Measurements from ENCODE around the gene TRAF3IP1.
"Not testable (repeated sequence)": the region's sequence is repeated elsewhere in the genome, so short reads cannot be mapped to it uniquely, and the experiment has no call there.

Gene TRAF3IP1

DNA sequence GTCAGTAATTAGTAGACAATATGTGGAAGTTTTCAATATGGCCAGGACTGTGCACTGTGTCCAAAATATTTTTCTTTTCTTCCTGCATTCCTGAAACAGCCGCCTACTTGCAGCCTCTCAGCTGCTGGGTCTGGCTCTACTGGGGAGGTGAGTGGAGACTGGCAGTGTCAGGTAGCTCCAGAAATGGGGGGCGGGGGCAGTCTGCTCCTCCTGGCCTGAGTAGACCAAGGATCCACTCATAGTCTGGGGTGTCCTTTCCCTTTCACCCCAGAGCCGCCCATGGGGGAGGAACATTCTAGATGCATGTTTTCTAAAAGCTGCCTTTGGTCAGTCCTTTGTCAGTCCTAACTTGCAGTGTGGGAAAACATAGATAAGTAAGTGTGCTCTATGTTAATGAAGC lies 23.7 kb downstream of the TRAF3IP1 start:
- DNase-seq, result no peak

DNA sequence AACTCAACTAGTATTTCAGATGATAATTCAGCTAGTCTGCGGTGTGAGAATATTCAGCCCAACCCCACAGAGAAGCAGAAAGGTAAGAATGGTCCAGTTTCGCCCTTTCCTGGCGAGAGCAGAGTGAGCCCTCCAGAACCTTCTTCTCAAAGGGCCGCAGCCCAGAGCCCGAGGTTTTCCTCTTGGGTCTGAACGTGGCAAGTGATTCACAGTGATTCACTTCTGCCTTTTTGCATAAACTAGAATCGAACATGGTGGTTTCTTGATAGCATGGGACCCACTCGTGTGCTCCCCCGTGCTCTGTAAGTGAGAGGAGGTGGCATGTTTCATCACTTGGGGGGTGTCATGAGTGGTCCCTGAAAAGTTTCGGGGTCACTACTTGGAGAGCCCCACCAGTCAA lies 24.2 kb downstream of the TRAF3IP1 start:
- DNase-seq, result no peak

DNA sequence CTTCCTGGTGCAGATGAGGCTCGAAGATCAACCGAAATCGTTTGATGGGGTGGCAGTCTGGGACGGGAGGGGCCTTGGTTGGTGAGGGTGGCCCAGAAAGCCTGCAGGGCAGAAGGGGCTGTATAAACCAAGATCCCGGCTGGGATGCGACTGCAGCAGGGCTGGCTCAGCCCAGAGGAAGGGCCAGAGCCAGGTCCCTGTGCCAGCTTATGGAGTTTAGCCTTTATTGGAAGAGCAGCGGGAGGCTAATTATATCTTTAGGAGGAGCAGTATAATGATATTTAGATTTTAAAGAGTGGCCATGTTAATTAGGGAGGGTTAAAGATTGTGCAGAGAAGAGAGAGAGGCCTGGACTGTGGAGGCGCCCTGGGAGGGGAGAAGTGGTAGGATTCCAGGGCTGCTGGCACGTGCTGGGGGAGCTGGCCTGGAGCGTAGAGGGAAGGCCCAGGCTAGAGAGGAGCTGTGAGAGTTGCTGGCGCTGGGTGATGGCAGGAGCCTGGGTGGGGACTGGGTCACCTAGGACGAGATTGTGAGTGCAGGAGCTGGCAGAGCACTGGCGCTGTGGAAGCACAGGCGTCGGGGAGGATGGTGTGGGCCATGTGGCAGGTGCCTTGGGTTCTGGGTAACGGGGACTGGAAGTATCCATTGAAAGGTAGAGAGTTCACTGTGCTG lies 25.1 kb downstream of the TRAF3IP1 start:
- DNase-seq, result no peak

DNA sequence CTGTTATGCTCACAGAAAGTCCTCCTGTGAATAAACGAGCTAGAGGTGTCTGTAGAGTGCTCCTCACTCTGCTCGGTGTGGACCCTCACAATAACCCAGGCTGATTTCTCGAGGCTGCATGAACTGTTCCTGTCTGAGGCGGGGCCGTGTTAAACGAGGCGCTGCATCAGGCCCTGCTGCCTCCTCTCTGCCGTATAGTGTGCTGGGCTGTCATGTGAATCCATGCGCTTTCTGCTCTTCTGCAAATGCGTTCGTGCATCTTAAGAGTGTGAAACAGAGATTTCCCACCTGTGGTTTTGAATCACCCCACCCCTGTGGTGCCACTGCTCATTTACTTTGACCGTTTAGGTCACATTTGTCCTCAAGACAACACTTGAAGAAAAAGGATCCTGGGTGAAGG lies 26.2 kb downstream of the TRAF3IP1 start:
- DNase-seq, result no peak

DNA sequence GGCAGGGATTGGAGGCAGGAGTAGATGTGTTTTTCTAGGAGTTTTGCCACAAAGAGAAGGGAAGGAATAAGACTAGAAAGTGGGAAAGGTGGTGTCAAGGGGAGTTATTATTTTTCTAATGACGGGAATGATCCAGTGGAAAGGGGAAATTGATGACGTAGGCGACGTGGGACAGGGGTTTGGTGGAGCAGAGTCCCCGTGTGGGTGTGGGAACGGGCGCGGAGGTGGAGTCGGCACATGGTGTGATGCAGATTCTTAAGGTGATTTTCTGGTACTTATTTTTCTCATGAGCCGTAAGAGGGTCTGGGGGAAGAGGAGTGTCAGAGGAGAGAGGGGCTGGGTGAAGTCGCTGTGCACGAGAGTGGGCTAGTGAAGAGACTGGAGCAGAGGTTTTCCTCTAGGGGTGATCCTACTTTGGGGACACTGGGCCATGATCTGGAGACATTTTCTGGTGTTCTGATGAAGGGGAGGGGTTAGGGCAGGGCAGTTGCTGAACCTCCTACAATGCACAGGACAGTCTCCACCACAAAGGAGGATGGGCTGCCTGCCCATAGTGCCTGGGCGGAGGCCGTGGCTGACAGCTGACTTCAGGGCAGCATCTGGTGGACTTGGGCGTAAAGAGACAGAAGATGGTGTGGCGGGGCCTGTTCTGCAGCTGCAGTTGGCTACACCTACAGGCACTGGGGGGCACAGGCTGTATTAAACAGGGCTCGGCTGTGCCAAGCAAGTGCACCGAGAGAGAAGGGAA lies 30.0 kb downstream of the TRAF3IP1 start:
- DNase-seq, result no peak

DNA sequence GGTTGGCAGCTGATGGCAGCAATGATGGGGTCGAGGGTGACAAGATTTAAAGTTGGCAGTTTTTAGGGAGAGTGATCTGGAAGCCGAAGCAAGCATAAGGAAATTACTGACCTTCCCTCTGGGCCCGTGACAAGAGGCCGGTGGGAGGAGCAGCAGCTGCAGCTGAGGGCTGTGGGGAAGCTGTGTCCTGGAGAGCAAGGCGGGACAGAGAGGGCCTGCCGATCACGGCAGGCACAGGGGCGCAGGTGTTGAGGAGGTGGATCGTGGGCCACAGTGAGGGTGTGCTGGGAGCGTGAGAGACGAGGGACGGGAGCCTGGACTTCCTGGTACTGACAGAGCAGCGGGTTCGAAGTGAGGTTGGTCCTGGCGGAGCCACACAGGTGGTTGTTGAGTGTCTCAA lies 31.0 kb downstream of the TRAF3IP1 start:
- DNase-seq, result no peak

DNA sequence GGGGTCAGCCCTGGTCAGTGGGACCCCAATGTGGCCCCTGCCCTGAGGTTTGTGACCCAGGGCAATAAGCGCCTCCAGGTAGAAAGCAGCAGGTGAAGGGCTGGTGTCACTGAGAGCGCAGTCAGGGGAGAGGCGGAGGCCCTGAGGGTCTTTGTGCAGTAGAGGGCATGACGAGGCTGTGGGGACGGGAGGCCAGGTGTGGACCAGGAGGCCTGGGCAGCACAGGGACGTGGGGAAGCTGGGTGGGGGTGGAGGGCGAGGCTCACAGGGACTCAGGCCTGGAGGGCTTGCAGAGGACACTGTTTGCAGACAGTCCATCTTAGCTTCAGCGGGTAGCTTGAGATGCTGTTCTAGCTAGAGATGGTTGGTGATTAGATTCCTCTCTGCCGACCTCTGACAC lies 32.0 kb downstream of the TRAF3IP1 start:
- no peak for DNase-seq

DNA sequence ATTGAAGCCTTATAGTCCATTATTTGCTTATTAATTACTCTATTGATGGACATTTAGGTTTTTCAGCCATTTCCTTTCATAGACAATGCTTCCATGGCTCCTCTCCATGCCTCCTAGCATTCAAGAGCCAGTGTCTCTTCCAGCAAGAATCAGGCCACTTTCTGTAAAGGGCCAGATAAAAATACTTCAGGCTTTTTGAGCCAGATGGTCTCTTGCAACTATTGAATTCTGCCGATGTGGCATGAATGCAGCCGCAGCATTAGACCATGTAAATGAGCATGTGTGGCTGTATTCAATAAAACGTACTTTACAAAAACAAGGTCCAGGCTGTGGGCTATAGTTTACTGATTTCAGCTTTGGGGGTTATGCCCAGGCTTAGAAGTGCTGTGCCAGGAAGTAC lies 38.5 kb downstream of the TRAF3IP1 start:
- DNase-seq, result no peak

DNA sequence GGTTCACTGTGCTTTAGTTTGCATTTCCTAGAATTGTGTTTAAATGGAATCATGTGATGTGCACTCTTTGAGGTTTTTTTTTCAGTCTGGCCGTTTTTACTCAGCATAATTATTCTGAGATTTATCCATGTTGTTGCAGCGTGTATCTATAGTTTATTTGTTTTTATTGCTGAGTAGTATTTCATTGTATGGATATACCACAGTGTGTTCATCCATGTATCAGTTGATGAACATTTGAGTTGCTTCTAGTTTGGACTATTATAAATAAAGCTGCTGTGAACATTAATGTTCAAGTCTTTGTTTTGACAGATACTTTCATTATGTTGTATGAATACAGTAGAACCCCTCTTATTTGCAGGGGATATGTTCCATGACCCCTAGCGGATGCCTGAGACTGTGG lies 39.1 kb downstream of the TRAF3IP1 start:
- DNase-seq, result no peak

DNA sequence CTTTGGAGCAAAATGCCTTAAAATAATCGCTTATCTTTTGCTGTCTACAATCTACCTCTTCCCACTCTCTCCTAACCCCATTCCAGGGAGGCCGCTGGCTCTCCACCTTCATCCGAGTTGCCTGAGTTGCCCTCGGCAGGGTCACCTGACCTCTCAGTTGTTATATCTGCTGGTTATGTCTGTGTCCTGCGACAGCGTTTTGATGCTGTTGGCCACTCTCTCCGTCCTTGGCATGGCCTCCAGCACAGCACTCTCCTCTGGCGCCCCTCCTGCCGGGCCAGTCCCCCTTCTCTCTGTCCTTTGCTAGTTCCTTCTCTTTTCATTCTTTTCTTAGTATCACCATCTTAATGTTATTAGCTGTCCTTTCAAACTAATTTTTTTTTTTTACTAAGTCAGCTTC lies 41.6 kb downstream of the TRAF3IP1 start:
- DNase-seq, result no peak

DNA sequence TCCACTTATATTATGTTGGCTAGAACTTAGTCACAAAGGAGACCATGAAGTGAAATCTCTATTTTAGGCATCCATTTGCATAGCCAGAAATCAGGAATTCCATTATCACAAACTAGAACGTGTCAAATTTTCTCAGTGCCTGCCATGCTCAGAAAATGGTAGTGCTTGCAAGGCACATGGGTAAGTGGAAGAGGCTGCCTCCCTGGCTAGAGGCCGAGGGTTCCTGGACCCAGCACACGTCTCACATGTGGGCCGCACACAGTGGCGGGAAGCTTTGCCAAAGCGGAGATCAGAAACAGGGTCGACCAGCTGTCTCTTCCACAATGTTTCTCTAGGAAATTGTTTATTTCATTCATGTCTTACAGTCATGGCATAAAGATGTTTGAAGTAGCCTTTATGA lies 42.3 kb downstream of the TRAF3IP1 start:
- DNase-seq, result no peak

DNA sequence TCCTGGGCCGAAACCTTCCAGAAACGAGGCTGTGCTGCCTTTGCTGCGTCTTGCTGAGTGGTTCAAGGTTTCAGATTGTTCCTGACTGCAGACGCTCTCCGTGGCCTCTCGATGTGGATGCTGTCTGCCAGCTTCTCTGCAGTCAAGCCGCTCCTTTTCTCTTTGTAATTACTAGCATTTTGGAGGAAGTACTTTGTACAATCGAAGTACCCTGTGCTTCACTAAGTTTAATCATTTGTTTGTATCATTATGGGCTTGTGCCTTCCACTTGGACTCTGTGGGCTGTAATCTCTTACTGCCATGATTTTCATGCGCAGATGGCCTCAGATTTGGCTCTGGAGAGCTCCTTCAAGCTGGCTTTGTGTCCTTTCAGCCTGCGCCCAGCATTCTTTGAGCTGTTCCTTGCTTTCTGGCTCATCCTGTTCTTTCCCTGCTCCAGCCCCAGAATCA lies 49.3 kb downstream of the TRAF3IP1 start:
- no peak for DNase-seq

DNA sequence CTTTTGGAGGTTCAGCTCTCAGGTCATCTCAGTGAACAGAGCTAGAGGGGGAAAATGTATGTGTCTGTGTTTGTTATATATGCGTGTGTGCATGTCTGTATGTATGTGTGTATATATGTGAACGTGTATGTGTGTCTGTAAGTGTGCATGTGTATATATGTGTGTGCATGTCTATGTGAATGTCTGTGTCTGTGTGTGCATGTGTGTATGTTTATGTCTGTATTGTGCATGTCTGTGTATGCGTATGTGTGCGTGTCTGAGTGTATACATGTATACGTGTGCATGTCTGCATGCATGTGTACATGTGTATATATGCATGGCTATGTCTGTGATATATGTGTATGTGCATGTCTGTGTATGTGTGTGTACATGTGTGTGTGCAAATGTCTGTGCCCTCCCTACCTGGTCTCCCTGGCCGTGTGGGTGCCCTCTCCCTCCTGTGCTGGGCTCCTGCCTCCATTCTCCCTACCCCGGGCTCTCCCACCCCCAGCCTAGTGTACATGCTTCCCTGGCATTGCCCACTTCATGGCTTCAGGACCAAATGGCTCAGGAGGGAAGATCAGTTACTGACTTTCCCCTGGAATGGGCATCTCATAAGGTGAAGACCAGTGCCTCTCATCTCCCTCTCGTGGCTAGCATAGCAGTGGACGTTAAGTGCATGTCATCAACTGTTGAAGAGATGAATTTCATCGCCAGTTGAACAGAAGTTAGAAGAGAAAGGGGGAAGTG lies 49.9 kb downstream of the TRAF3IP1 start:
- no peak for DNase-seq

DNA sequence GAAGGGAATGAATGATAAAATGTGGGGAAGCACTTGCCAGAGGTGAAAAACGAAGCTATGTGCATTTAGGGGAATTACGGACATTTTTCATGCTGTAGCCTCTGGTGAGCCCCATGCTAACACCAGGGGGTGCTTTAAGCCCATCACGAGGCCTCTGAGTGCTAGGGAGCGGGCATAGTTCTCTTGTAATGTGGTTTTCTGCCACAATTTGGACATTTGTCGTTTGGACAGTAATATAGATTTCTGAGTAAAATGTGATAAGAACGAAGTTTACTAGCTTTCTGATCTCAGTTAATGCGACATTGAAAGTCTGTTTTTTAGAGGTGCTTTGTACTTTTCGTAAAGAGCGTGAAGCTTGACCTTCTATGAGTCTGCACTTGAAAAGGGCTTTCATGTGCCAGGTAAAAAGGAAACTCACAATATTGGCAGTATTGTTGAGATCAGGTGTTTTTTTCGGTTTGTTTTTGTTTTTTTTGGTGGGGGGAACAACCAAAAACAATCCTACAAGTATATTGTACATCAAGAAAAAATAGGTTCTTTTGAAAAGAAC lies 50.6 kb downstream of the TRAF3IP1 start:
- DNase-seq, result no peak

DNA sequence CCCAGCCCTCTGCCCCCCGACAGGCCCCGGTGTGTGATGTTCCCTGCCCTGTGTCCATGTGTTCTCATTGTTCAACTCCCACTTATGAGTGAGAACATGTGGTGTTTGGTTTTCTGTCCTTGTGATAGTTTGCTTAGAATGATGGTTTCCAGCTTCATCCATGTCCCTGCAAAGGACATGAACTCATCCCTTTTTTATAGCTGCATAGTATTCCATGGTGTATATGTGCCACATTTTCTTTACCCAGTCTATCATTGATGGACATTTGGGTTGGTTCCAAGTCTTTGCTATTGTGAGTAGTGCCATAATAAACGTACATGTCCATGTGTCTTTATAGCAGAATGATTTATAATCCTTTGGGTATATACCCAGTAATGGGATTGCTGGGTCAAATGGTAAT lies 52.0 kb downstream of the TRAF3IP1 start:
- DNase-seq, result not testable (repeated sequence)

DNA sequence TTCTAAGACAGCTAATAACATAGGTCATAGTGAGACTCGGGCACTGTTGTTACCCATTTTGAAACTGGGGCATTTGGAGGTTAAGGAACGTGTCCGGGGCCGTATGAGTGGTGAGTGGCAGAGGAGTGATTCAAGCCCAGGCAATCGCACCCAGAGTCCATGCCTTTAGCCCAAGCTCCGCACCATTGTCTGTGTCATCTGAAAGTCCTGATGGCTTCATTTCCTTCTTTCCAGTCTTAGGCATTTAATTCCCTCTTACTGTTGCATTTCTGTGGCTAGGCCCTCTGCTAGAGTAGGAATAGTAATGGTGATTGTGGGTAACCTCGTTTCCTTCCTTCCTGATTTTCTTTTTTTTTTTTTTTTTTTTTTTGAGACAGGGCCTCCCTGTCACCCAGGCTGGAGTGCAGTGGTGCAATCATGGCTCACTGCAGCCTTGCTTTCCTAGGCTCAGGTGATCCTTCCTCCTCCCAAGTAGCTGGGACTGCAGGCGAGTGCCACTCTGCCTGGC lies 56.6 kb downstream of the TRAF3IP1 start:
- DNase-seq, result no peak

DNA sequence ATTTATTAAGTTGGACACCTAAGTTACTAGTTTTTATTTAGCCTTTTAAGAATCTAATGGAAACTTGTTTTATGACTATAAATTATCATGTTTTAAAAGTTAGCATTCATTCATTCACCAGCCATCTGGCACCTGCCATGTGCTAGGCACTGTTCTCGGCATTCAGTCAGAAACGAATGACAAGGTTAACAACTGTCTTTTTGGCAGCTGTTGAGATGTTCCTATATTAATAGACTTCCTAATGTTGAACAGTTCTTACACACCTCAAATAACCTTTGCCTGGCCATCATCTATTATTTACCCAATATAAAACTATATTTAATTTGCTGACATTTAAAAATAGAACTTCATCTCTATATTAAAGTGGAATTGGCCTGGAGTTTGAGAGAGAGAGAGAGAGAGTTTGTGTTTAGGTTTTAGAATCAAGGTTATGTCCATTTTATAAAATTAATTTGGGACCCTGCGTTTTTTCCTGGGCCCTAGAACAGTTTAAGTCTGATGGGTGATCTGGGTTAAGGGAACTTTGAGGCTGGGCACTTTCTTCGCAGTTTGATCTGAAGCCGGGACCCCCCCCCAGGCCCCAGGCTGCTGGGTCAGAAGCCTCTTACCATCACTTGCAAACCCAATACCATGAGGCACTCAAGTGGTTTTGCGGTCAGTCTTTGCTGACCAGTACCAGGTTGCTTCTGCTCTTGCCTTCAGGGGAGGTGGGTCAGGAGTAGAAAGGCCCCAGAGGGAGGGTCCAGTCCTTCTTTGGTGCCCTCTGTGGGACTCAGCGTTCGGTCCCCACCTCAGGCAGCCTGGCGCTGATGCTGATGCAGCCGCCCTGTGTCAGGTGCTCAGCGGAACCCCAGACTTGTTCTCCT lies 58.1 kb downstream of the TRAF3IP1 start:
- no peak for DNase-seq

DNA sequence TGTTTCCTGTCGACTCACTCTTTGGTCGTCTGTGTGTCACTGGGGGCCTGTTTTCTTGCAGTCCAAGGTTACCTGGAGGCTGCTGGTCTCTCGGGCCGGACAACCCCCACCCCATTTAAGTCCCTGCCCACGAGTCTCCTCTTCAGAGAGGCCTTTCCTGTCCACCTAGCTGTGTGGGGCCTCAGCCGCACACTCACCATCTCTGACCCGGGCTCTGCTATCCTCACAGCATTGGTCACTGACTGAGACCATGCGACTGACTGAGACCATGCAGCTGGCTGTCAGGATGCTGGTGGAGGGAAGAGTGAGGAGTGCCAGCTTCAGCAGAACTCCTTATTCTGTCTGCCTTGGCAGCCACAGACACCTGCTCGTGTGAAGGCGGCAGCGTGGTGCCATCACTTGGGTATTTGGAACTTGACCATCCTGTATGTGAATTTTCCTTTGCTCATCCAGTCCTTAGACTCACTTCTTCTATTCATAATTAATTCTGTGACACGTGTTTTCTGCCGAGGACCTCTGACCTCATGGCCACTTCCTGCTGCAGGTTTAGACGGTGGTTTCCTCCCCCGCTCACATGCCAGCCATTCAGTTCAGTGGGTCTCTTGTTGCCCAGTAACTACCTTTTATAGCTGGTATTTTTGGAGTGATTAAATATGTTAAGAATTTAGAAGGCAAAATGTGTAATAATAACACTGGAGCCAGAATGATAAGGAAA lies 58.9 kb downstream of the TRAF3IP1 start:
- no peak for DNase-seq

DNA sequence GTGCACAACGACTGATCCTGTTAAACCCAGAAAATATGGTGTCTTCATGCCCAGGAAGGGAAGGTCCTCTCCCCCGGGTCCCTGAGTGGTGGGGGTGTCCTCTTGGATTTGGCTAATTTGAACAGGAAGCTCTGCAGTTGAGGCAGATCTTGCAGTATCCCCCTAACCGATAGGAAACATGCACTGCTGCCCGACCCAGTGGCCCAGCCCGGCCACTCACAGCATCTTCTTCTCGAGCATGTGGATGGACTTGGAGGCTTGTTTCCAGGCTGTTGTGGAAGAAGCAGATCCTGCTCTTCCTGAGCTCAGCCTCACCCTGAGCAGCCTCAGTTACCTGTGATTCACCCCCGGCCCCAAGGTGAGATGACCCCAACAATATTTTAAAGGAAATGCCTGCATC lies 60.0 kb downstream of the TRAF3IP1 start:
- no peak for DNase-seq

DNA sequence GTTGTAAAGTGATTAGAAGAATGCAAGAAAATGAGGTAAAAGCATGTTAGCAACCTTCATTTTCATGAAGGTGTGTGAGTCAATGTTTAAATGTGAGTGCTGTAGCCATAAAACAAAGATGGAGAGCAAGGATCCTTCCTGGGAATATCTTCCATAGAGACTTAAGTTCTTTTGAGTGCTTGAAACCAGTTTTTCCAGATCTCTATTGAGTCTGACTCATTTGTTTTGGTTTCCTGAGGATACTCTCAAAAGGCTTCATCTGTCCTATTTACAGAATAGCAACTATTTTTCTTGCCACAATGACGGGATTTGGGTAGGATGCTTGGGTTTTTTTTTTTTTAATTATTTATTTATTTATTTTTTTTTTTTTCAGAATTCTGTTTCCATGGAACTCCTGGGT lies 60.5 kb downstream of the TRAF3IP1 start:
- DNase-seq, result no peak

DNA sequence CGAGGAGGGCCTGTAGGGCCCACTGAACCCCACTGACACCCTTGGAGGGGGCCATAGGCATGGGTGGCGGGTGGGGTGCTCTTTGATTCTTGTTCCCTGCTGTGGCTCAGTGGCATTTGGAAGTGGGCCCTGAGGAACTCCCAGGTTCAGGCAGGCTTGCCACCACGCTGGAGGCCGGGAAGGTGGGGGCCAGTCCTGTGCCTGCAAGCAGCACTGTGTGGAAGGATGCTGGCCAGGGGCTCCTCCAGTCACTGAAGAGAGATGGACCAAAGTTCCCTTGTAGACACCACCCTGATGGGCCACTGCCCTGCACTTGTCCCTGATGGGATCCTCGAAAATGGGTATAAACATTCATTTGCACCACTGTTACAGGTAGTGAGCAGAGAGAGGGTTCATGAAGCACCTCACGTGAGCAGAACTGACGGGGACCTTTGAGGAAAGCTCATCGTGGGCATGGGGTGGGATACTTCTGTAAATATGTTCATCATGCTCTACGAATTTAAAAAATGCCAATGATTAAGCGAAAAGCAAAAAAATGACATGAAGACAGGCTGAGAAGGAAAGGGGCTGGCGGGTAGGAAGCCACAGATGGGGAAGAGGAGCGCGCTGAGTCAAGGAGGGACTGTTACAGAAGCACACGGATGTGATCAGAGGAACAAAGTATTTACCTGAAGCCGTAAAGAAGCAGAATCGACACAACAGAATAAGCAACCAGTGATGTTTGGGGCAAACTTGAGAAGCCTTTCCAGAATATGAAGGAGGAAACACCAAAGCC lies 61.2 kb downstream of the TRAF3IP1 start:
- no peak for DNase-seq
